IMR-90 (cell line): Measurements from ENCODE around the gene RPS6KL1. TPM values are rescaled to one million over a fixed set of nuclear protein-coding genes. Genes with fewer than 3 reads are reported as not detected.
A peak's percentile ranks its signal among the peaks of the same experiment; 100 is the strongest.

Experiments used
- ATAC-seq: fragments of 200-7000 bp; cut with Tn5 transposase; 2 replicates; pipeline ENCODE4 v1.9.1; 2020; ENCODE audit warnings: low read depth, mild to moderate bottlenecking, moderate library complexity
- BruUV-seq: library from RNA; stranded (reverse); fragments of 400-500 nt; replicated peaks from 2 replicates; lab custom pipeline; 2021; lab: Mats Ljungman, UMichigan
- CTCF ChIA-PET: fragments of 300-600 bp; formaldehyde crosslinking; extraction: SDS; loops from one replicate; lab custom pipeline; 2021; ENCODE audit warnings: antibody characterized with exemption; lab: Yijun Ruan, JAX
- POLR2A ChIA-PET: fragments of 300-600 bp; sonication (Branson Sonifier 250); formaldehyde crosslinking; loops from one replicate; lab custom pipeline; 2022; ENCODE audit warnings: antibody characterized with exemption; ENCODE audit not compliant: unreplicated experiment; lab: Charles Lee
- DNase-seq: peaks from one replicate; pipeline ENCODE4 v3.0.0; 2013
- H2AFZ ChIP-seq: replicated peaks from 2 replicates; pipeline ENCODE3; 2013; ENCODE audit warnings: low read length, mild to moderate bottlenecking; ENCODE audit not compliant: poor library complexity
- H2AK5ac ChIP-seq: 2 replicates; pipeline ENCODE4 v1.6.1; 2013; ENCODE audit warnings: low read depth, low read length, inconsistent platforms
- H2AK9ac ChIP-seq: replicated peaks from 2 replicates; pipeline ENCODE3; 2013; ENCODE audit warnings: mild to moderate bottlenecking, low read depth, low read length, moderate library complexity; ENCODE audit not compliant: poor library complexity
- H2BK120ac ChIP-seq: 2 replicates; pipeline ENCODE4 v1.6.1; 2013; ENCODE audit warnings: low read depth, low read length, inconsistent platforms
- H2BK15ac ChIP-seq: 3 replicates; pipeline ENCODE4 v1.6.1; 2013; ENCODE audit warnings: low read depth, low read length, inconsistent platforms
- H2BK20ac ChIP-seq: 2 replicates; pipeline ENCODE4 v1.6.1; 2013; ENCODE audit warnings: low read depth, mild to moderate bottlenecking, inconsistent platforms, low read length, moderate library complexity
- H2BK5ac ChIP-seq: 2 replicates; pipeline ENCODE4 v1.6.1; 2013; ENCODE audit warnings: mild to moderate bottlenecking, low read depth, low read length, inconsistent platforms; ENCODE audit not compliant: poor library complexity, severe bottlenecking
- H3K14ac ChIP-seq: replicated peaks from 2 replicates; pipeline ENCODE4 v1.6.1; 2013; ENCODE audit warnings: low read depth, low read length, inconsistent platforms
- H3K18ac ChIP-seq: 2 replicates; pipeline ENCODE4 v1.6.1; 2013; ENCODE audit warnings: low read depth, low read length, control low read depth
- H3K23ac ChIP-seq: 2 replicates; pipeline ENCODE4 v1.6.1; 2013; ENCODE audit warnings: low read depth, low read length, inconsistent platforms
- H3K27ac ChIP-seq: 2 replicates; pipeline ENCODE4 v1.5.1; 2013; ENCODE audit warnings: mild to moderate bottlenecking, control low read depth, low read length; ENCODE audit not compliant: insufficient read depth
- H3K27me3 ChIP-seq: 2 replicates; pipeline ENCODE4 v1.6.1; 2013; ENCODE audit warnings: low read length; ENCODE audit not compliant: control insufficient read depth, insufficient read depth
- H3K36me3 ChIP-seq: 2 replicates; pipeline ENCODE4 v1.6.1; 2013; ENCODE audit warnings: low read length, mixed read lengths; ENCODE audit not compliant: control insufficient read depth, insufficient read depth
- H3K4ac ChIP-seq: 2 replicates; pipeline ENCODE4 v1.6.1; 2013; ENCODE audit warnings: low read depth, low read length, inconsistent platforms
- H3K4me1 ChIP-seq: 2 replicates; pipeline ENCODE4 v1.6.1; 2013; ENCODE audit warnings: low read length, mixed read lengths; ENCODE audit not compliant: control insufficient read depth, insufficient read depth
- H3K4me2 ChIP-seq: 2 replicates; pipeline ENCODE4 v1.6.1; 2013; ENCODE audit warnings: low read depth, mild to moderate bottlenecking, control low read depth, low read length, moderate library complexity
- H3K4me3 ChIP-seq: 2 replicates; pipeline ENCODE4 v1.5.1; 2013; ENCODE audit warnings: low read depth, mild to moderate bottlenecking, control low read depth, low read length, moderate library complexity; ENCODE audit not compliant: insufficient read depth
- H3K56ac ChIP-seq: 2 replicates; pipeline ENCODE4 v1.6.1; 2013; ENCODE audit warnings: low read length, inconsistent platforms; ENCODE audit not compliant: insufficient read depth; ENCODE audit errors: extremely low read depth
- H3K79me1 ChIP-seq, 2 experiments: 2 replicates each; pipeline ENCODE4 v1.6.1; 2013; ENCODE audit warnings: low read length in 2 of 2, inconsistent platforms in 1 of 2, low read depth in 1 of 2
- H3K9ac ChIP-seq: 2 replicates; pipeline ENCODE4 v1.6.1; 2013; ENCODE audit warnings: low read depth, low read length, control low read depth
- H3K9me1 ChIP-seq: 2 replicates; pipeline ENCODE4 v1.6.1; 2013; ENCODE audit warnings: low read length, inconsistent platforms; ENCODE audit not compliant: insufficient read depth
- H3K9me3 ChIP-seq: 2 replicates; pipeline ENCODE4 v1.6.1; 2013; ENCODE audit warnings: low read length; ENCODE audit not compliant: control insufficient read depth, insufficient read depth
- H4K20me1 ChIP-seq: 2 replicates; pipeline ENCODE4 v1.6.1; 2013; ENCODE audit warnings: low read length, inconsistent platforms; ENCODE audit not compliant: insufficient read depth
- H4K5ac ChIP-seq: 2 replicates; pipeline ENCODE4 v1.6.1; 2013; ENCODE audit warnings: mild to moderate bottlenecking, low read depth, low read length, control low read depth
- H4K8ac ChIP-seq, 2 experiments: 2 replicates each; pipeline ENCODE4 v1.6.1; 2013; ENCODE audit warnings: low read depth in 2 of 2, low read length in 2 of 2, control low read depth in 1 of 2, inconsistent platforms in 1 of 2
- H4K91ac ChIP-seq: 2 replicates; pipeline ENCODE4 v1.6.1; 2013; ENCODE audit warnings: low read depth, low read length, inconsistent platforms; ENCODE audit not compliant: insufficient read depth
- CEBPB ChIP-seq: IDR thresholded peaks from 2 replicates; pipeline ENCODE4 v1.6.1; 2012; ENCODE audit warnings: low read depth, low read length, improper control_type of control experiment
- CHD1 ChIP-seq: IDR thresholded peaks from 2 replicates; pipeline ENCODE4 v1.6.1; 2012; ENCODE audit warnings: low read depth, low read length, improper control_type of control experiment
- FOS ChIP-seq: fragments of 150-350 bp; IDR thresholded peaks from 2 replicates; pipeline ENCODE4 v1.6.1; 2016; ENCODE audit warnings: low read depth, low read length
- MAFK ChIP-seq: IDR thresholded peaks from 2 replicates; pipeline ENCODE4 v1.6.1; 2012; ENCODE audit warnings: low read depth, low read length, improper control_type of control experiment
- MAZ ChIP-seq: IDR thresholded peaks from 2 replicates; pipeline ENCODE4 v1.6.1; 2012; ENCODE audit warnings: low read depth, mild to moderate bottlenecking, low read length, improper control_type of control experiment, moderate library complexity, borderline replicate concordance
- MXI1 ChIP-seq: IDR thresholded peaks from 2 replicates; pipeline ENCODE4 v1.6.1; 2012; ENCODE audit warnings: low read depth, mild to moderate bottlenecking, low read length, moderate library complexity, borderline replicate concordance
- RAD21 ChIP-seq: IDR thresholded peaks from 2 replicates; pipeline ENCODE4 v1.6.1; 2012; ENCODE audit warnings: low read length, improper control_type of control experiment
- RCOR1 ChIP-seq: IDR thresholded peaks from 2 replicates; pipeline ENCODE4 v1.6.1; 2012; ENCODE audit warnings: mild to moderate bottlenecking, low read length, improper control_type of control experiment; ENCODE audit not compliant: insufficient replicate concordance
- WGBS, 2 experiments: methylation state at CpG; one replicate each; pipeline versions ENCODE4 v1.1.5 to v1.1.7; 2013; ENCODE audit warnings: missing lambda C conversion rate in 2 of 2; ENCODE audit not compliant: insufficient read length in 1 of 2; ENCODE audit errors: extremely low coverage in 2 of 2; 5-methylcytosine and 5-hydroxymethylcytosine counted together
- dilution Hi-C: fragments of 300-500 bp; cut with HindIII; formaldehyde crosslinking; loops from one replicate; pipeline ENCODE4 v1.14.3; 2018; ENCODE audit warnings: low sequenced_read_pairs; ENCODE audit not compliant: unreplicated experiment
- in situ Hi-C: fragments of 300-500 bp; cut with MboI; formaldehyde crosslinking; loops from 3 replicates; pipeline ENCODE4 v1.14.3; 2019; ENCODE audit warnings: low sequenced_read_pairs, inconsistent platforms, mixed read lengths
- intact Hi-C: fragments of 100-400 bp; cut with micrococcal nuclease; formaldehyde crosslinking; loops from 2 replicates; pipeline ENCODE4 v1.10.0; 2022
- polyA plus RNA-seq, 3 experiments: library from polyadenylated mRNA; depleted of rRNA; stranded (reverse); fragments of >200 nt; gene quantifications; 2 replicates each; pipeline ENCODE4 v1.2.3, GENCODE V29; 2012; ENCODE audit warnings: low replicate concordance in 1 of 3
- total RNA-seq: library from RNA; depleted of rRNA; stranded (reverse); fragments of >200 nt; gene quantifications from 2 replicates; pipeline ENCODE4 v1.2.3, GENCODE V29; 2012
- TF ChIP-seq, protein P1 (sequence below): conservative IDR thresholded peaks from 2 replicates; pipeline ENCODE4 v1.5.1; 2012; ENCODE audit warnings: mild to moderate bottlenecking, low read depth, low read length, improper control_type of control experiment
- TF ChIP-seq, protein P2 (sequence below): fragments of 150-350 bp; IDR thresholded peaks from 2 replicates; pipeline ENCODE4 v1.6.1; 2016; ENCODE audit warnings: low read depth, mild to moderate bottlenecking, low read length, moderate library complexity, borderline replicate concordance
- TF ChIP-seq, protein P3 (sequence below): fragments of 150-350 bp; IDR thresholded peaks from 2 replicates; pipeline ENCODE4 v1.6.1; 2017; ENCODE audit warnings: mild to moderate bottlenecking, antibody characterized with exemption, low read length, low read depth

Gene RPS6KL1
- total and polyA plus RNA-seq, 2 of the 4 experiments (the other 2 are of a cell fraction): 0.72 to 1.7 TPM

- DNase-seq (no peak), ATAC-seq (no peak)
- H3K9me1 ChIP-seq: 0 out of 2 replicates have a peak, but pooled peaks cover 4% of the 10 kb centered on the region
- H3K9me3 ChIP-seq: no peaks in the 10 kb centered on the region
- H2AK9ac ChIP-seq: no peak overlapping the region
- no peak overlapping the region for H3K4me3 ChIP-seq
- no peak overlapping the region for H3K4me2 ChIP-seq
- H3K56ac ChIP-seq: no peak overlapping the region
- peaks cover 17% of the 10 kb centered on the region for H3K27me3 ChIP-seq
- H3K9ac ChIP-seq: no peak overlapping the region
- H2AFZ ChIP-seq: peak overlapping the region; percentile 87
- dilution Hi-C loops: no loop called here
- H3K36me3 ChIP-seq: no peaks in the 10 kb centered on the region
- no peak overlapping the region for H4K91ac ChIP-seq
- BruUV-seq: no TSS peak
- no peaks in the 10 kb centered on the region for H3K79me1 ChIP-seq
- H3K4me1 ChIP-seq: peaks cover 10% of the 10 kb centered on the region; the same call in 1 of the 2 replicates
- H3K4ac ChIP-seq: no peak overlapping the region
- no peak overlapping the region for H4K8ac ChIP-seq
- H2BK15ac ChIP-seq: no peak overlapping the region
- H3K18ac ChIP-seq: no peak overlapping the region
- no peak overlapping the region for H4K5ac ChIP-seq
- H2BK5ac ChIP-seq: no peak overlapping the region
- no peak overlapping the region; the same call in 1 of the 2 replicates for H3K23ac ChIP-seq
- in situ Hi-C loops: no loop called here
- no peaks in the 10 kb centered on the region for H4K20me1 ChIP-seq
- H2AK5ac ChIP-seq: no peak overlapping the region
- ChIA-PET CTCF (interaction anchor here (1.0 kb wide), 1 partner anchor 132 kb away, joined by 3 read pairs; no protein-coding TSS in a partner anchor), POLR2A (no interaction called here)
- no peak overlapping the region for H2BK20ac ChIP-seq
- no peak overlapping the region for H3K27ac ChIP-seq
- intact Hi-C loops: no loop called here
- WGBS, 2 experiments: no CpG with 5 or more reads among the region's 9 CpGs
- H3K14ac ChIP-seq: no peak overlapping the region
- TF ChIP-seq CHD1 (no peak), MAZ (no peak), MXI1 (no peak), FOS (no peak), MAFK (no peak), RAD21 (no peak), RCOR1 (no peak), CEBPB (no peak)
- TF ChIP-seq, protein P1, sequence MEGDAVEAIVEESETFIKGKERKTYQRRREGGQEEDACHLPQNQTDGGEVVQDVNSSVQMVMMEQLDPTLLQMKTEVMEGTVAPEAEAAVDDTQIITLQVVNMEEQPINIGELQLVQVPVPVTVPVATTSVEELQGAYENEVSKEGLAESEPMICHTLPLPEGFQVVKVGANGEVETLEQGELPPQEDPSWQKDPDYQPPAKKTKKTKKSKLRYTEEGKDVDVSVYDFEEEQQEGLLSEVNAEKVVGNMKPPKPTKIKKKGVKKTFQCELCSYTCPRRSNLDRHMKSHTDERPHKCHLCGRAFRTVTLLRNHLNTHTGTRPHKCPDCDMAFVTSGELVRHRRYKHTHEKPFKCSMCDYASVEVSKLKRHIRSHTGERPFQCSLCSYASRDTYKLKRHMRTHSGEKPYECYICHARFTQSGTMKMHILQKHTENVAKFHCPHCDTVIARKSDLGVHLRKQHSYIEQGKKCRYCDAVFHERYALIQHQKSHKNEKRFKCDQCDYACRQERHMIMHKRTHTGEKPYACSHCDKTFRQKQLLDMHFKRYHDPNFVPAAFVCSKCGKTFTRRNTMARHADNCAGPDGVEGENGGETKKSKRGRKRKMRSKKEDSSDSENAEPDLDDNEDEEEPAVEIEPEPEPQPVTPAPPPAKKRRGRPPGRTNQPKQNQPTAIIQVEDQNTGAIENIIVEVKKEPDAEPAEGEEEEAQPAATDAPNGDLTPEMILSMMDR: no peak
- TF ChIP-seq, protein P2, sequence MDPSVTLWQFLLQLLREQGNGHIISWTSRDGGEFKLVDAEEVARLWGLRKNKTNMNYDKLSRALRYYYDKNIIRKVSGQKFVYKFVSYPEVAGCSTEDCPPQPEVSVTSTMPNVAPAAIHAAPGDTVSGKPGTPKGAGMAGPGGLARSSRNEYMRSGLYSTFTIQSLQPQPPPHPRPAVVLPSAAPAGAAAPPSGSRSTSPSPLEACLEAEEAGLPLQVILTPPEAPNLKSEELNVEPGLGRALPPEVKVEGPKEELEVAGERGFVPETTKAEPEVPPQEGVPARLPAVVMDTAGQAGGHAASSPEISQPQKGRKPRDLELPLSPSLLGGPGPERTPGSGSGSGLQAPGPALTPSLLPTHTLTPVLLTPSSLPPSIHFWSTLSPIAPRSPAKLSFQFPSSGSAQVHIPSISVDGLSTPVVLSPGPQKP: no peak
- TF ChIP-seq, protein P3, sequence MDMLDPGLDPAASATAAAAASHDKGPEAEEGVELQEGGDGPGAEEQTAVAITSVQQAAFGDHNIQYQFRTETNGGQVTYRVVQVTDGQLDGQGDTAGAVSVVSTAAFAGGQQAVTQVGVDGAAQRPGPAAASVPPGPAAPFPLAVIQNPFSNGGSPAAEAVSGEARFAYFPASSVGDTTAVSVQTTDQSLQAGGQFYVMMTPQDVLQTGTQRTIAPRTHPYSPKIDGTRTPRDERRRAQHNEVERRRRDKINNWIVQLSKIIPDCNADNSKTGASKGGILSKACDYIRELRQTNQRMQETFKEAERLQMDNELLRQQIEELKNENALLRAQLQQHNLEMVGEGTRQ: no peak
- no peak overlapping the region for H2BK120ac ChIP-seq
Observed at GRCh38 chr14:74956027-74956279, 32.9 kb upstream of the RPS6KL1 start.
